Inferior parietal cortex (tissue), 1 donor: Measurements from ENCODE around the gene KCNV2.
"Not testable (repeated sequence)": the region's sequence is repeated elsewhere in the genome, so short reads cannot be mapped to it uniquely, and the experiment has no call there.

ENCODE experiments used
- DNase-seq: peaks from one replicate; pipeline ENCODE4 v3.0.0-alpha.2; 2016; ENCODE audit errors: extremely low spot score

KCNV2 gene

DNA sequence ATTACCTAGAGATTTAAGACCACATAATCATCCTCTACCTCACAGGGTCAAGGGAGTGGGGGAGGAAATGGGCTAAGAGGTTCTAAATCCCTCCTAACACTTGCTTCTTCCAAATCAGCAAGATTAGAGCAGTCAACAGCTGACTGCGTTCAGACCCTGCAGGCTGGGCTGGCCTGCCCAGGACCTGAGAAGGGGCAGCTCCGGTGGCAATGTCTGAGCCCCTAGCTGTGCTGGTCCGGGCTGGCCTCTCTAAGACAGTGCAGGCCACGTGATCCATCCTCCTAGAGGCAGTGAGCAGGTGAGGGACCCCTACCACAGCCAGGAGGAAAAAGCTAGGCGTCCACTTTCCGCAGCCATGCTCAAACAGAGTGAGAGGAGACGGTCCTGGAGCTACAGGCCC lies at the start of gene KCNV2:
Gene KCNV2, plus strand, starts transcription at position 126 of the 400 bp plus-strand sequence. Its CDS starts 230 bp downstream, at position 356.
- no peak for DNase-seq

DNA sequence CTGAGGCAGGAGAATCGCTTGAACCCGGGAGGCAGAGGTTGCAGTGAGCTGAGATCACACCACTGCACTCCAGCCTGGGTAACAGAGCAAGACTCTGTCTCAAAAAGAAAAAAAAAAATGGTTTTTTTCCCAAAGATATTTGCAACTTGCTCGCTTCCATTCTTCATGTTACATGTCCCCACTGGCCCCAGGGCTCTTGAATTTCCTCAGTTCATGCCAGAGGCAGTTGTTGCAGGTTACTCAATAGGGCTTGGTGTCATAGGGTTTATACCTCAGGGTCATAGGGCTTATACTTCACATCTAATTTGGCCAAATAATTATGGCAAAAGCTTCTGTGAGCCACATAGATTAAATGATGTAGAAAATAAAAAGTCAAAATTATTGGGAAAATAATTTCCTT lies 44.1 kb upstream of the KCNV2 start:
- no peak for DNase-seq

GRCh38 chr9:2674141-2674824 lies 43.0 kb upstream of the KCNV2 start:
- no peak for DNase-seq

GRCh38 chr9:2675834-2676233 lies 41.5 kb upstream of the KCNV2 start:
- no peak for DNase-seq

DNA sequence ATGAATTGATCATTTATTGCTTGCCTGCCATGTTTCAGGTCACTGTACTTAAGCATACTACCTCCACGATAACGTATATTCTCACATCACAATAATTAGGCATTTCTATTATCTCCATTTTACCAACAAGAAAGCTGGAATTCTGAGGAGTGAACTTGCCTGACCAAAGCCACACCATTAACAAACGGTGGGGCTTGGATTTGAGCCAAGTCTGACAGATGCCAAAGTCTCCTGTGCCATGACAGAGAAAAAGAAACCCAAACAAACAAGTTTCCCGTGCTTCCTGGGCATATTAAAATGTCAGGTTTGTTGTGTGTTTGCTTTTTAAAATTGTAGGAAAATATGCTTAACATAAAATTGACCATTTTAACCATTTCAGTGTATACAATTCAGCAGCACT lies 40.8 kb upstream of the KCNV2 start:
- DNase-seq: no peak

GRCh38 chr9:2677915-2678889 lies 39.1 kb upstream of the KCNV2 start:
- DNase-seq: no peak

- no peak for DNase-seq
Observed at GRCh38 chr9:2679011-2679410, 38.3 kb upstream of the KCNV2 start.

DNA sequence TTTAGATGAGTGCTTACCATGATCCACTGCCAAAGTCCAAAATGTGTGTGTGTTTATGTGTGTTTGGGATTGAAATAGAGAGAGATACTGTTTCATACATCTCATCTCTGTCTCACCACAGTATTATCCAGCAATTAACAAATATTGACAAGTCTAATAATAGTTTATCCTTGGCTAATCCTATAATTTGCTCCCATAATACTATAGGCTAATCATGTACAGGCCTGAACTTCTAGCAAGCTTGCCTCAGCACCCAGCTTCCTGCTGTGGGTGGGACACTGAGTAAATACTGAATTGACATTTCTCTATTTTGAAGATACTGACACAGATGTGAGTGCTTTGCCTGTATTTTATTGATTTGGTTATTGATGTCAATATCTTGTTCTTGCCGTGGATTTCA lies 35.3 kb upstream of the KCNV2 start:
- no peak for DNase-seq

DNA sequence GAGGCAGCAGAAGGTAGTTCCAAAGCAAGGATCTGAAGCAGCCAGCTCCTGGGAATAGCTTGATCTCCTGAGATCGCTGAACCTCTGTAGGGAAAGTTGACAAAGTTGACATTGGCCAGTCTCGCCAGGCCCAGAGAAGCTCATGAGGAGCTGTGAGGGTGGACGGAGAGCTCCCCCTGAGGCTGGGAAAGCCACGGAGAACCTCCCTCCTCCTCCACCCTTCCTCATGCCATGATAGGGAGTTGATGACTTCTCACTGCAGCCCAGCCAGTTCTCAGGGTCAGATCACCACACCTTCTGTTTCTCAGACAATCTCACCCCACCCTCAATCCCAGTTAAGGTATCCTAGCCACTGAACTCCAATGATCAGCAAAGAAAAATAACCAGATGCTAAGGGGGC lies 30.4 kb upstream of the KCNV2 start:
- DNase-seq: no peak

GRCh38 chr9:2688636-2689035 lies 28.7 kb upstream of the KCNV2 start:
- no peak for DNase-seq

DNA sequence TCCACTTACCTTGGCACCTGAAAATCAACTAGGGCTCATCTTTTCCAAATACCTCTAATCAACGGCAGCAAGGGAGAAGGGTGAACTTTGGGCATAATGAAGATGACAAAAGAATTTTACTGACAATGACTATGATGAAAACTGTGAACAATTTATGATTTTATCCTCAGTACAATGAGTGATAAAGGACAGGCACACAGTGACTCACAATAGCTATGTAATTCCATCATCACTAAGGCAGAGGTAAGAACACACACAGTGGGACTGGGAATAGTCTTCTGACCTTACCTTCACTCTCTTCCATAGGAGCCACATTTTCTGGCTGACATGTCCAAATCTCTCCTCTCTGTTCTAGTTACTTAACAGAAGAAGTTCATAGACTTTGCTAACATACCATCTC lies 26.1 kb upstream of the KCNV2 start:
- DNase-seq: no peak

DNA sequence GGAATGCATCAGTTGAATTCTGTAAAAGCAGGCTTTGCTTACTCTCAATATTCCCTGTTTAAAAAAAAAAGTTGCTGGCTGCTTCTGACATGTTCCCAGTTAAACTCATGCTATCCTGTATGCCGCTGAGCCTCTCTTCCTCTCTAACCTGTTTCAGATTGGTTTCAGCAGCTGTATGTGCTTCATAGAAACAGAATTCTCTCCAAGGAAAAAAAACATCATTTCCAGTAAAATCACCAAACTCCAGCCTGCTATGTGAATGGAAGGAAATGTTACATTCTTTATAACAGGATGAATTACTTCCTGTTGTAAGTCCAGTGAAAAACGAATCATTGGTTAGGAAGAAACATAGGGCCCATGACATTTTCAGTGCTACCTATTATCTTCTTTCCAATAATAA lies 25.7 kb upstream of the KCNV2 start:
- DNase-seq: no peak

DNA sequence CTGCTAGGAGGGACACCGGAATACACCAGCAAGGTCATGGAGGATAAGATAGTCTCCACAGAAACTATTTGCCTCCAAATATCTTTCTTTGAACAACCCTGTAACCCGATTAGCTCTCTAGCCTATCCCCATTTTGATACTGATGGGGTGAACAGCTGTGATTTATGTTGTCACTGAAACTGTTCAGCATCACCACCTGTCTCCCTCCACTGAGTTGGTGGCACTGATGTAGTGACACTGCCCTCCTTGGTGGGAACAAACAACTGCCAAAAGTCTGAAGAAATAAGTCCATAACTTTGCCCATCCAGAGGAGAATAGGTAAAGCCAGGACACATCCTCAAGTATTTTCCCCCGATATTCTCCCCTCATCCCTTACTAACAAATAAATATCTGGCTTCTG lies 24.3 kb upstream of the KCNV2 start:
- no peak for DNase-seq

GRCh38 chr9:2697492-2697891 lies 19.8 kb upstream of the KCNV2 start:
- no peak for DNase-seq

DNA sequence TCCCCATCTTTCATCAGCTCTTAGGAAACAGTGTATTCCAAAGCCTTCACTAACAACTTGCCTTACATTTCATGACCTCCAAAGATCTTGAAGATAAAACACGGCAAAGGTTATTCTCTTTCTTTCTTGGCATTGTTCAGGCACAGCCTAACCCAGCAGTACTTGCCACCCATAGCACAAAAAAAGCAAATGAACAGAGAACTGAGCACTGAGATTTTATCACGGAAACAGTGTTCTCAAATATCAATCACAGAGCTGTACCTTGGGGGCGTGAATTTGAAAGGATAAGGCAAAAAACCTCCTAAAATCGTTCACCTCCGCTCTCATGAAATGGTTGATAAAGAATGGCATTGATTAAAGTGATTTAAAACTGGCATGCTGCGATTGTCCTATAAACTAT lies 16.9 kb upstream of the KCNV2 start:
- DNase-seq: no peak

DNA sequence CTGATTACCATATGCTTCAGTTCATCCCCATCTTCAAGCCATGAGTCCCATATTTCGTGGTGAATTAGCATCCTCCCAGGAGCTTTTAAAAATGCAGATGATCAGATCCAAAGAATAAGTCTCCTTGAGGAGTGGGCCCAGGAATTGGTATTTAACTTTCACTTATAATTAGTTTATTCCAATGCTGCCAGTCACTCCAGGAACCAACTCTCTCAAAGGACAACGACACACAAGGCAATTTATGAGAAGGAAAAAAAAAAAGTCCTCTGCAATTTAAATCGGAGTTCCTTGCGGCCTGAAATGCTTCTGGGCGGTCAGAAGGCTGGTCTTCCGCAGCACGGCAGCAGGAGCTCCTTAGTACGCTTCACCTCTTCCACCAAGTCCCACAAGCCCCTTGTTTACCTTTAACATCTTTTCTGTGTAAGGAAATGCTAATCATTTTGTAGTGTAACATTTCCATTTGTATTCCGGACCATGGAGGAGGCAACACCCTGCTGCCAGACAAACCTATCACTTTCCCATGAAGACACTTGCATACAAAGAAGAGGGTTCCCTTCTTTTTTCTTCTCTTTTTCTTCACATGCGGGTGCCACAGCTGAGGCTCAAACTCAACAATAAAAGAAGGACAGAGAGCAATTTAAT lies 16.3 kb upstream of the KCNV2 start:
- DNase-seq: no peak

- no peak for DNase-seq
Observed at GRCh38 chr9:2704504-2704903, 12.8 kb upstream of the KCNV2 start.

GRCh38 chr9:2707256-2707655 lies 10.1 kb upstream of the KCNV2 start:
- not testable (repeated sequence) for DNase-seq

DNA sequence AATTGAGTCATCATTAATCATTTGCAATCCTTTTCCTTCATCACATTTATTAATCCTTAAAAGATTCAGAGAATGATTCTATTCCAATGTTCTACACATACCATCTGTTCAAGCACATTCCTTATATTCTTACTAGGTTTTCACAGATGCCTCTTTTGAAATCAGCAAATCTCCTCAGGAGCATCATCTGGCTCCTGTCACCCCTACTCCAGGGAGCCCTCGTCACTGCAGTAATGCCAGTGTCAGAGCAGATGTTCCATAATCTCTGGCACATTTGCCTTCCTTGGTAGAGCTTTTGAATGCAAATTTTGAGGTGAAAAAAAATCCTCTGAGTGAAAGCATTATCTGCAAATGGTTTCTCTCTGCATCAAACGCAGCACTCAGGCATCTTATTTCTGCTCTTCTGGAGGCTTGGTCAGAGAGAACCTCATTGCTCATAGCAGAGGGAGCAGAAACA lies 7.6 kb upstream of the KCNV2 start:
- DNase-seq: peak; percentile 21

- no peak for DNase-seq
Observed at GRCh38 chr9:2711716-2712115, 5.6 kb upstream of the KCNV2 start.

DNA sequence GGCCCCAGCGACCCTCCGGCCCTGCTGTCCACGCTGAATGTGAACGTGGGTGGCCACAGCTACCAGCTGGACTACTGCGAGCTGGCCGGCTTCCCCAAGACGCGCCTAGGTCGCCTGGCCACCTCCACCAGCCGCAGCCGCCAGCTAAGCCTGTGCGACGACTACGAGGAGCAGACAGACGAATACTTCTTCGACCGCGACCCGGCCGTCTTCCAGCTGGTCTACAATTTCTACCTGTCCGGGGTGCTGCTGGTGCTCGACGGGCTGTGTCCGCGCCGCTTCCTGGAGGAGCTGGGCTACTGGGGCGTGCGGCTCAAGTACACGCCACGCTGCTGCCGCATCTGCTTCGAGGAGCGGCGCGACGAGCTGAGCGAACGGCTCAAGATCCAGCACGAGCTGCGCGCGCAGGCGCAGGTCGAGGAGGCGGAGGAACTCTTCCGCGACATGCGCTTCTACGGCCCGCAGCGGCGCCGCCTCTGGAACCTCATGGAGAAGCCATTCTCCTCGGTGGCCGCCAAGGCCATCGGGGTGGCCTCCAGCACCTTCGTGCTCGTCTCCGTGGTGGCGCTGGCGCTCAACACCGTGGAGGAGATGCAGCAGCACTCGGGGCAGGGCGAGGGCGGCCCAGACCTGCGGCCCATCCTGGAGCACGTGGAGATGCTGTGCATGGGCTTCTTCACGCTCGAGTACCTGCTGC lies 839 bp downstream of the KCNV2 start:
- DNase-seq: no peak

- no peak for DNase-seq
Observed at GRCh38 chr9:2718698-2719033, 1.4 kb downstream of the KCNV2 start.
